GM18858 (cell line): ENCODE results near the gene ONECUT3.

ENCODE experiments used
- ATAC-seq: cut with Tn5 transposase; IDR thresholded peaks from one replicate; pipeline ENCODE4 v1.9.1; 2021; ENCODE audit not compliant: unreplicated experiment

ONECUT3 gene

GRCh38 chr19:1828279-1829238 lies 75.3 kb downstream of the ONECUT3 start:
- no peak for ATAC-seq

DNA sequence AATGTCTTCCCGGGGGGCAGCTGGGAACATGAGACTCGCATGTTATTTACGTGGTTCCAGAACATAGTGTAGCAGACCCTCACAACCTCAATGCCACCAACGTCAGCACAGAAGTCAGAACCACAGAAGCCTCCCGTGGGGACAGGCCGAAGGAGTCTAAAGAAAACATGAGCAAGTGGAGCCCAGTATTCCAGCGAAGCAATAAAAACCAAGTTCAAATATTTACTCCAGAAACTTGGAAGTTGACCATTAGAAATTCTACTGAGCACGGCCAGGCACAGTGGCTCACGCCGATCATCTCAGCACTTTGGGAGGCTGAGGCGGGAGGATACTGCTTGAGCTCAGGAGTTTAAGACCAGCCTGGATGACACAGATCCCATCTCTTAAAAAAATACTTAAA lies 76.7 kb downstream of the ONECUT3 start:
- ATAC-seq = no peak

GRCh38 chr19:1830568-1830967 lies 77.3 kb downstream of the ONECUT3 start:
- ATAC-seq = no peak
